GM21825 (cell line): ENCODE data around the gene NQO2.
A peak's percentile ranks its signal among the peaks of the same experiment; 100 is the strongest.
"Not testable (repeated sequence)": the region's sequence is repeated elsewhere in the genome, so short reads cannot be mapped to it uniquely, and the experiment has no call there.

Experiments used
- ATAC-seq: cut with Tn5 transposase; IDR thresholded peaks from one replicate; pipeline ENCODE4 v1.9.1; 2021; ENCODE audit warnings: mild to moderate bottlenecking, moderate library complexity; ENCODE audit not compliant: unreplicated experiment

Gene NQO2

GRCh38 chr6:2988426-2989331 is 11.0 kb upstream of the NQO2 start:
- peak; percentile 62 for ATAC-seq

GRCh38 chr6:2989332-2990247 is 10.1 kb upstream of the NQO2 start:
- ATAC-seq, result peak; percentile 67

- ATAC-seq, result no peak
Measured at GRCh38 chr6:2990248-2990931, 9.3 kb upstream of the NQO2 start.

- ATAC-seq, result no peak
Measured at GRCh38 chr6:2990932-2991506, 8.7 kb upstream of the NQO2 start.

- ATAC-seq, result no peak
Measured at GRCh38 chr6:2992330-2992979, 7.2 kb upstream of the NQO2 start.

GRCh38 chr6:2993755-2994317 is 5.9 kb upstream of the NQO2 start:
- no peak for ATAC-seq

GRCh38 chr6:2998249-2998997 is 1.3 kb upstream of the NQO2 start:
- ATAC-seq, result not testable (repeated sequence)

GRCh38 chr6:2998998-2999617 is 586 bp upstream of the NQO2 start:
- ATAC-seq, result no peak

GRCh38 chr6:3001146-3001772 is 1.6 kb downstream of the NQO2 start:
- no peak for ATAC-seq

- no peak for ATAC-seq
Measured at GRCh38 chr6:3001773-3002293, 2.1 kb downstream of the NQO2 start.

GRCh38 chr6:3003226-3003625 is 3.5 kb downstream of the NQO2 start:
- not testable (repeated sequence) for ATAC-seq

- no peak for ATAC-seq
Measured at GRCh38 chr6:3005077-3005476, 5.4 kb downstream of the NQO2 start.

GRCh38 chr6:3005874-3006273 is 6.2 kb downstream of the NQO2 start:
- no peak for ATAC-seq

GRCh38 chr6:3006476-3006875 is 6.8 kb downstream of the NQO2 start:
- no peak for ATAC-seq

- ATAC-seq, result no peak
Measured at GRCh38 chr6:3007571-3007970, 7.9 kb downstream of the NQO2 start.

GRCh38 chr6:3008712-3009265 is 9.1 kb downstream of the NQO2 start:
- ATAC-seq, result not testable (repeated sequence)

- ATAC-seq, result no peak
Measured at GRCh38 chr6:3009930-3010329, 10.2 kb downstream of the NQO2 start.

- no peak for ATAC-seq
Measured at GRCh38 chr6:3011158-3011557, 11.5 kb downstream of the NQO2 start.
